Measurements from ENCODE around the gene MEI1.

GRCh38 chr22:41838842-41839618 lies 139.7 kb downstream of the MEI1 start:
- TF ChIP-seq CTCF (IDR thresholded peaks at IDR 0.05) (no peak), POLR2AphosphoS5 (IDR thresholded peaks at IDR 0.05) (no peak)

Data from upper lobe of left lung (tissue), 4 donors.